TTC549 (cell line): ENCODE results near the gene NKIRAS2.

Experiments
- FAIRE-seq: peaks from 2 replicates; lab custom pipeline; 2012; peaks lifted over from hg19 to GRCh38; lab: Jason Lieb, UNC

Gene NKIRAS2

DNA sequence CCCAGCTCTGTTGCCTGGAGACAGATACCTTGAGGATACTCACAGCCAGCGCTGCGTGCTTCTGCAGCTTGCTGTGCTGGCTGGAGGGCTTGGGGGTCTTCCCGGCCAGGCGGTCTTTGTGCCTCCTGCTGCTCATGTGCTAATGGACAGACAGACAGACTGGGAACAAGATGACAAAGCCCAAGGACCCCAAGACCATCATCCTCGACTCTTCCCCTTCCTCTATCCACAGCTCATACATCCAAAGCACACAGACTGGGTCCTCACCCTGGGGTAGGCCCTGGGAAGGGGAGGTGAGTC, 7.7 kb downstream of the NKIRAS2 start:
- no peak for FAIRE-seq

- FAIRE-seq, result no peak
Observed at GRCh38 chr17:42027961-42028790, 8.3 kb downstream of the NKIRAS2 start.

DNA sequence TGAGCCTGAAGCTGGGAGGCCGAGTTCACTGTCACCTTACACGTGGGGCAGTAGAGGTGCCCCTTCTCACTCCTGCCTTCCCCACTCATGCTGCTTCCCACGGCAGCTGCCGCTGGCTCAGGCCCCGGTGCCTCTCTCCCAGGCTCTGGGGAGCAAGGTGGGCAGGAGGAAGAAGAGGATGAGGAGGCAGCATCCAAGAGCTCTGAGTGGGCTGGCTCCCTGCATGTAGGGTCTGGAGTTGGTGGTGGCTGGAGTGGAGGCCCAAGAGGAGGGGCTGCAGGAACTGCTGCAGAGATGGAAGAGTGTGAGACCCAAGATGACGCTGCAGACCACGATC, 8.9 kb downstream of the NKIRAS2 start:
- FAIRE-seq, result no peak

- no peak for FAIRE-seq
Observed at GRCh38 chr17:42031584-42031983, 11.7 kb downstream of the NKIRAS2 start.

- FAIRE-seq, result no peak
Observed at GRCh38 chr17:42034059-42034458, 14.2 kb downstream of the NKIRAS2 start.

GRCh38 chr17:42038221-42038973, 18.5 kb downstream of the NKIRAS2 start:
- FAIRE-seq, result no peak

DNA sequence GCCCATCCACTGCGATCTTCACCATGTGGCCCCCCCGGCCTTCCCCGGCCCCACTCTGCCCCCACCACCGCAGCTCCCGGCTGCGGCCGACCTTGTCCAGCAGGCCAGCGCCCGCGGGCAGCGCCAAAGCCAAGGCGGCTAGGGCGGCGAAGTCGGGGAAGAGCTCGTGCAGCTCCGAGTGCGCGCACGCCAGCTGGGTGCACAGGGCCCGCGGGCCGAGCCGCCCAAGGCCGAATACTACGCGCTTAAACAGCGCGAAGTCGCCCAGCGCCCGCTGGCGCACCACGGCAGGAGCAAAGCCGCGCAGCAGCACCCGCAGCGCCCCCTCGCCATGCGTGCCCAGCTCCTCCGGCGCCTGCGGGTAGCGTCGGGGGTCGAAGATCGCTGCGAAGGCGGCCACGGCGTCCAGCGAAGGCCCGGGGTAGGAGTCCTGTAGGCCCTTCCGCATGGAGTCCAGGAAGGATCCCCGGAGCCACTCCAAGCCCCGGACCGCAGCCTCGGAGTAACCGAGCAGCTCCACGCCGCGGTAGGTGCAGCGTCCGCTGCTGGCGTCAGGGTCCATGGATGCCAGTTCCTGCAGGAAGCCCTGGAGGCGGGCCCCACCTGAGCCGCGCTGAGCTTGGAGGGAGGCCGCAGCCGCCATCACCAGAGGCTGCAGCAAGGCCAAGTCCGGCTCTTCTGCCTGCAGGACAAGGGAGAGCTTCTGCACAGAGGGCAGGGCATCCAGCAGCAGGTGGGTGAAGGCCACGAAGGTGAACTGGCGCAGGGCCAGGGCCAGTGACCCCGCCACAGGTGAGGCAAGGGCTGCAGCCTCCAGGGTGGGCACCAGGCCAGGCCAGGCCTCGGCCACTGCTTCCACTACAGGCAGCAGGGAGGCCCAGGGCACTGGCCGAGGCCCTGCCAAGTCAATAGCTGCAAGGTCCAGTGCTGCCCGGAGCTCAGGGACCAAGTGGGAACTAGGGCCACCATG, 20.2 kb downstream of the NKIRAS2 start:
- no peak for FAIRE-seq

DNA sequence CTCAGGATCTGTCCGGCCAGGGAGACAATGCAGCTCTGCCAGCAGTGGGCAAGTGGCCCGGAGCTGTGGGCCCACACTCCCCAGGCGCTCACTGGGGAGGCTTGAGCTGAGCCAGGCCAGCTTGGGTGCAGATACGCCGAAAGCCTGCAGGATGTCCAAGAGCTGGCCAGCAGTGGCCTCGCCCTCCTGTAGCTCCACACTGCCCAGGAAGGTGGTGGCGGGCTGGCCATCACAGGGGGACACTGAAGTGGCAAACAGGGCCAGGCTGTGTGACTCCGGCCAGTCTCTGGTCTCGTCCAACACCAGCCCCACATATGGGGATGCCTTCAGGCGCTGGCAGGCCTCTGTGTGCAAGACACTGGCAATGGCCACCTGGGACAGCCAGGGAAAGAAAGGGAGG, 20.9 kb downstream of the NKIRAS2 start:
- no peak for FAIRE-seq

DNA sequence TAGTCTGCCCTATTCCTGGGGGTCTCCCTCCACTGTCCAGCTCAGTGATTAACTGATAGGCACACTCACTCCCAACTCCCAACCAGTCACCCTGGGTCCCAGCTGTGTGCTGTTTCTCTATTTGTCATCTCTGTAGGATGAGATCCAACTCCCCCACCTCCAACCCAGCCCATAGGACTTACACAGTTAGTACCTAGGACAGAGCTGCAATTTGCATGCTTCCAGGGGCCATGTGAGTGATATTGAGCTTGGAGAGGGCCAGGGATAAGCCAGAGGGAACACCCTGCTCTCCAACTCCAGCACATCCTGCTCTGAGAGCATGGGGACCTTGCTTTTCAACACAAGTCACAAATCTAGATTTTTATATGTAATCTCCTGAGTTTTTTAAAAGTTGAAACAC, 21.7 kb downstream of the NKIRAS2 start:
- FAIRE-seq, result no peak

GRCh38 chr17:42042598-42043319, 22.9 kb downstream of the NKIRAS2 start:
- no peak for FAIRE-seq

DNA sequence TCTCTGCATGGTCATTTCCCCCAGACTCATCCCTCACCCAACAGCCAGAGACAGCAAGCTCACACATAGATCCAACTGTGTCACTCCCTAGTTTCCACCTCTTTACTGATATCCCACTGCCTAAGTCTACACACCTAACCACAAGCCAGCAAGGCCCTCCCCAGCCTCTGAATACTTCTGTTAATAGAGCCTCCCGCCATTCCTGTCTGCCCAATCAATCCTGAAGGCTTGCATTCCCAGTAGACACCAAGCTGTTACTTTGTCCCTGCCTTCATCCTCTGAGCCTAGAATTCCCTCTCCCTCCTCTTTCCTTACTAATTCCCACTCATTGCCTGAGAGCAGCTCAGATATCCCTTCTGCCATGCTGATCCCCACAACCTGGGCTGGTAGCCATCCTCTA, 25.8 kb downstream of the NKIRAS2 start:
- FAIRE-seq, result no peak

GRCh38 chr17:42047343-42047742, 27.5 kb downstream of the NKIRAS2 start:
- no peak for FAIRE-seq

DNA sequence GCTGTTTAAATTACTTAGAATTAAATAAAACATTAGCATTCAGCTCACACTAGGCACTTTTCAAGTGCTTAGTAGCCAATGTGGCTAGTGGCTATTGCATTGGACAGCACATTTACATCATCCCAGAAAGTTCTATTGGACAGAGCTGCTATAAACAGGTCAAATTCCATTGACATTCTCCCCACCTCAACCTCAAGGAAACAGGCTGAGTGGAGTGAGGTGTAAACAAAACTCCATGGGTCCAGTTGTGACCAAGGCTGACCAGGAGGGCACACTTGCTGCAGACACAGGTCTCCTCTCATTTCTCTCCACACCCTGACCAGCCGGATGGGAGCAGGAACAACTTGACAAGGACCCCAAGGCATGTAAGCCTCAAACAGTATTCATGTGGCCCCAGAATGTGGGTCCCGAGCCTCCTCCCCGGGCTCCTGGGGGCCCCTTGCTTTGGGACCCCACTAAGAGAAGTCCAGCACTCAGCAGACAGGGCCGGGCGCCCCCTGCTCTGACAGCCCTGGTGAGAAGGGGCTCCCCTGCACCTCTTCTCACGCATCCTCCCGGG, 30.0 kb downstream of the NKIRAS2 start:
- FAIRE-seq, result no peak

GRCh38 chr17:42050393-42051012, 30.6 kb downstream of the NKIRAS2 start, which contains the start of gene C17orf113:
Gene C17orf113, minus strand, starts transcription at chr17:42050601. Its CDS starts 7,225 bp downstream, at chr17:42043376.
- no peak for FAIRE-seq

DNA sequence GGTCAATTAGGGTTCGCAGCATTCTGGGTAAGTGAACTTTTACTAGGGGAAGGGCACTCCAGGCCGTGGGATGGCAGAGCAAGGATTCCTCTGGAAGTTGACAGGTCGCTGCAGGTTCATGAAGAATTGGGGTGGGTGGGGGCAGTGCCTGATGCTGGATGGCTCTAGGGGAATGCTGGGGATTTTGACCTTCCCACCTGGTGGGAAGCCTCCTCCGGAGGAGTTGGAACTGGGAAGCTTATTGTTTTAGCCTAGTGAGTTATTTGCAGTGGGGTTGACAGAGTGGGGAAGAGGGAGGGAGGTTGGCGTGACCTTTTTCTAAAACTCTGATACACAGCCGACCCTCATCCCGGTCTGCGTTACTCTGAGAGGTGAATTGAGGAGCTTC, 31.1 kb downstream of the NKIRAS2 start:
- FAIRE-seq, result no peak

DNA sequence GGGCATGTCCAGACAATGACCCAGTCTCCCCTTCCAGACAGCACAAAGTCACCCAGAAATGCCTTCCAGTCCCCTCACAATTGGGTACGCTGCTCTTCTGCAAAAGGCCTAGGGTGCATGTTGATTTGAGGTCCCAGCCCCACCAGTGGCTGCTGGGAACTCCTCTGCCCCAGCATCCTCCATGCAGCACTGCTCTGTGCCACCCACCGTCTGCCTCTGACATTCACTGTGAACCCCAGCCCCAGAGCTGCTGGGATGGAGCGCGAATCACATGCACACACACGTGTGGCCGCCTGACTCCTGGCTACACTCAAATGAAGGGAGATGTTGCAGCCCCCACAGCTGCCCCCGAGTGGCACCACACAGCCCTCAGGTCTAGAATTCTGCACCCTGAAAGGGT, 31.8 kb downstream of the NKIRAS2 start:
- FAIRE-seq, result no peak

DNA sequence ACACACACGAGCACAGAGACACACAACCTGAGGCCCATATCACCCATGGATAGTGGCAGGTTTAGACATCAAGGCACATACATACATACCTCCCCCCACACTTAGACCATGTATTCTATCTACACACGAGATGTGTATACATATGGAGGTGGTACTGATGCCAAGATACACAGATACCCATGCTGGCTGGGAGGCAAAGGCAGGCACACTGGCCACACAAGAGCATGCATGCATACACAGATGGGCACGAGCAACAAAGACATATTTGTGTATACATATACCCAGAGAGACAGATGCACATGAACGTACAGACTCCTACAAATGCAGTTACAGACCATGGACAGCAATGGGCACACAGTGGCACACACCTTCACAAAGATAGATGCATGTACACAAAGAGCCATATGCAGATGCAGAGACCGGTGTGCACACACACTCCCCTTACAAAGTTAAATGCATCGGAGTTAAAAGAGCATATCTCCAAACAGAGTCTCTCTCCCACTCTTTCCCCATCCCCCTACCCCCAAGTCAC, 32.5 kb downstream of the NKIRAS2 start:
- FAIRE-seq, result no peak

DNA sequence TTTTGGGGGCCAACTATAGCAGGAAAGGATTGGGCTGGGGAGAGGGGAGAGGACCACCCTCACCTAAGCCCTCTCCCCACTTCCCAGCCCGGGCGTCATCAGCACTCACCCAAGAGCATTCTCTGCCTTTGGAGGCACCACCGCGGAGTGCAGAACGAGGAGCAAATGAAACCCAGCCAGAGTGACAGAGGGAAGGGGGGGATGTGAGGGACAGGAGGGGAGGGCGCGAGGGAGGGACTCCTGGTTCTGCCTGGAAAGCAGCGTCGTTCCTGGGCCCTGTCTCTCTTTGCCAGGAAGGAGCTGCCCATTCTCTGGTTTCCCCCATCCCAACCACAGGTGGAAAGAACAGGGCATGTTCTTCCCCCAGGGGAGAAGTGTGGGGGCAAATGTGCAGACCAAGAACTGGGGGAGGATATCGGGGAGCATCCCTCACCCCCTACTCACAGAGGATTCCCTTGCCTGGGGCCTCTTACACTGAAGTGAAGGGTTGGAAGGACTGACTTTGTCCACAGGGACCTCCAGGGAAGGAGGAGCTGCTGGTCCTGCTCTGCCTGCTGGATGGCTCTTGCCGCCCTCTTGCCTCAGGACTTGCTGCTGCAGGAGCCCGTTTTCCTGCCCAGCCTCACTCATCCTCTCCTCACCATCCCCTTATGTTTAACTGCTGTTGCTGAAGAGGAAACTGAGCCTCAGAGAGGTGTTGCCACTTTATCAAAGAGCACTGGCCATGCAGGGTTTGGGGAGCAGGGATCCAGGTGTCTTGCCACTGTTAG, 34.0 kb downstream of the NKIRAS2 start:
- no peak for FAIRE-seq

DNA sequence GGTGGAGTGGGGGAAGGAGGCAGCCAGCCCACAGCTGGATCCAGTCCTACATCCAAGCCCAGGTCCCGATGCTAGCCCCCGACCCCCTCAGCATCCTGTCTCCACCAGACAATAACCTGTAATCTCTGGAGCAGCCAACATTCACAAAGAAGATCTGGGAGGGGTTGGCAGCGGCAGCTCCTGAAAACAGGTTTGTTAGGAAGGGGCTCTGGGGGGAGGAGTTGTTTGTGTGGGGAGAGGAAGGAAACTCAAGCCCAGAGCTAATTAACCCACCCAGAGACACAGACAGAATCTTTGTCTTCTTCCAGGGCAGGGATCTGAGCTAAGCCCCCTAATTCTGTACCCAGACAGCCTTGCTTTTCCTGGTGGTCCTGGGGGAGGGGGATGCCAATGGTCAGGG, 35.1 kb downstream of the NKIRAS2 start:
- no peak for FAIRE-seq

- no peak for FAIRE-seq
Observed at GRCh38 chr17:42055496-42055895, 35.6 kb downstream of the NKIRAS2 start.
